ENCODE measurements around the gene PILRB. TPM values are rescaled to one million over a fixed set of nuclear protein-coding genes. Genes with fewer than 3 reads are reported as not detected.
A peak's percentile ranks its signal among the peaks of the same experiment; 100 is the strongest.

The PILRB gene
- total RNA-seq, 1 donor from 2014 or later: 28.6 TPM

DNA sequence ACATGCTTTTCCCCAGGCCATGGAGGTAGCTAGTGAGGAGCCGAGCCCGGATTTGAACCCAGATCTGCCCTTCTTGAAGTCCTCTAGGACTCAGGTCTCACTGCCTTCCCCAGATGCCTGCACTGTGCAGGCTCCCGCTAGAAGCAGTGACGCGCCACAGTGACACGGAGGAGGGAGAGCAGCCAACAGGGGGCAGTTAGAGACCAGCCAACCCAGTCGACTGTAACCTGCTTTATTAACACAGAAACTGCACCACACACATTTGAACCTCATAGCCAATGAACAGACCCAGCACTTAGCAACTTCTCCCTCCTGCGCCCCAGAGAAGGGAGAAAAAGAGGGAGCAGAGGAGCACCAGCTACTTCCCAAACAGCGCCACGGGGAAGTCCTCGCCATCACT, 42.7 kb downstream of the PILRB start:
- ATAC-seq (no peak), DNase-seq (ENCODE audit: low spot score) (no peak)

DNA sequence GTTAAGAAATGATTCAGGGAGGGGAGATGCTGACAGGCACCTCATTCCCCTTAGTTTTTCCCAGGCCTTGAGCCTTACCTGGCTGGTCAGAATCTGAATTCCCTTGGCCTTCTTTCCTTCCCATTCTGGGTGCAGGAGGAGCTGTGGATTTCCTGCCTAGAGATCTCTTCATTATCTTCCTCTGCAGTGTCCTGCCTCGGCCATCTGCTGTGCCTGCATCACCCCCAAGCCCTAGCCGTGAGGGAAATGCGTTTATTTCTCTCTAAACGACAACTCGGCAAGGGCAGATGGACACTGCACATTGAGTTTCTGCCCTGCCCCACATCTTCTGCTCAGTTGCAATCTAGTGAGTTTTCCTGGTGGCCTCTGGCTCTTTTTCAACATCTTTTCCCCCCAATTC, 43.9 kb downstream of the PILRB start:
- ATAC-seq (no peak), DNase-seq (ENCODE audit: low spot score) (no peak)

DNA sequence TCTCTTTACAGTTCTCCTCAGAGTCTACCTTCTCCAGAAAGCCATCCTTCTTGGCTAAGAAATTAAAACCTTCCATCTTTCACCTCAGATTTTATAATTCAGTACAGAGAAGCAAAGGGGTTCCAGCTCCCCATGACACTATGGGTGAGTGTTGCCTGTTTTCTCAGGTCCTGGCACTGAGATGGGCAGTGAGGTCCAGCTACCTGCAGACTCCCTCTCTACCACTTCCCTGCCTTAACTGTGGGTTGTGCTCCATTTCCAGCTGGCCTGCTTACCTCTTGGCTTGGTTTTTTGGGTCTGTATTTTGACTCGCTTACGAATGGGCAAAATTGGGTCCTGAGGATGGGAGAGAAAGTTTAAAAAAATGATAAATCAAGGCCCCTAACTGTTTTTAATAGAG, 44.3 kb downstream of the PILRB start:
- ATAC-seq: no peak
- no peak for DNase-seq (ENCODE audit: low spot score)

DNA sequence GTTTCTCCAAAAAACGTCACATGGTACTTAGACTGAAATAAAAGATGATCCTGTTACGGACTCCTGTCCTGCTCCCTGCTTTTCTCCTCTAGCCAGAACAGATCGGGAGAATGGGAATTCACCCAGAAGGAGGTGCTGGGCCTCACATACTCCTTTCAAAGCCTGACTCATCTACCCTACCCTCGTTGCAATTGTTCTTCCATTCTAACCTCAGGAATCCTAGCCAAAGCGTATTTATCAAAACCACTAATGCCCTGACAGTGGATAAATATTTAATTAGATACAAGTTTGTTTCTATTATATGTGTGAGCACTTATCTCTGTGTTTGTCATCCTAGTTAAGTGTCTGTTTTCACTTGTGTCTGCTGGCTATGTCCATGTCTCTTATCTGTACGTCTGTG, 48.9 kb downstream of the PILRB start:
- ATAC-seq: no peak
- DNase-seq (ENCODE audit: low spot score): no peak

- DNase-seq (ENCODE audit: low spot score): no peak
These were observed 49.6 kb downstream of the PILRB start for GRCh38 chr7:100407285-100408180.

GRCh38 chr7:100411101-100411500, 53.2 kb downstream of the PILRB start:
- DNase-seq (ENCODE audit: low spot score) (no peak), ATAC-seq (no peak)

More at GRCh38 chr7:100407285-100408180, 49.6 kb downstream of the PILRB start:
- peak; percentile 92 for ATAC-seq

DNA sequence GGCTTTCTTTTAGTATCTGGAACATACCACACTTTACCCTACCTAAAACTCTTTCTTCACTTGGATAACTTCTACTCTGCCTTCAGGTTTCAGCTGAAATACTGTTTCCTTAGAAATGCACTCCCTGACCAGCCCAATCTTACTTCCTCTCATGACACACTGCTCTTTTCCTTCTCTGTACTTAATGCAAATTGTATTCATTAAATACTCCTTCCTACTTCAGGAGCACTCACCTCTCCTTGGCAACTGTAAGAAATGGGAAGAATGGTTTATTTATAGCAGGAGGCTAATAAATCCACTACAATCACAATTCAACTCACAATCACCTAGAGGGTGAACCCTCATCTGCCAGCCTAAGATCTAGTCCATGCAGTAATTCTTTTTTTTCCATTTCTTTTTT, 55.4 kb downstream of the PILRB start:
- DNase-seq (ENCODE audit: low spot score) (no peak), ATAC-seq (no peak)

DNA sequence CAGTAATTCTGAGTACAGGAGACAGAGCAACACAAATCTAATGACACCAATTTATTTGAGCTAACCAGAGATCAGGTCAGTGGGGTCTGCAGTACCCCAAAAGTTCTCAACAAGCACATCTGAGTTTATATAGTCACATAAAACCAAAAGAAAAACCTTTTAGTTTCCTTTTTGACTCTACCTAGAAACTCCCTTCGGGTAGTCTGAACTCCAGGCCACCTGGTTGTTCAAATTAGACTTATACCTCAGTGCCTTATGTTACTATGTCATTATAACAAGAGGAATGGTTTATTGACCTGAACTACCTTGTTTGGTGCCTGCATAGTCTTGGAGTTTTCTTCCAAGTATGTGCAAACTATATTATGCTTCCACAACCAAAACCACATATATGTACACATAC, 56.0 kb downstream of the PILRB start:
- ATAC-seq: no peak
- no peak for DNase-seq (ENCODE audit: low spot score)

- DNase-seq (ENCODE audit: low spot score) (no peak), ATAC-seq (no peak)
These were observed 57.5 kb downstream of the PILRB start for GRCh38 chr7:100415448-100415847.

Other genes with a start within 250 kb of the PILRB start
- gene TAF6, start 238.8 kb upstream of the PILRB start, total RNA-seq: 14.9 TPM
- 2.4 TPM for gene CNPY4, start 238.5 kb upstream of the PILRB start, total RNA-seq
- 0.78 TPM for gene MBLAC1, start 231.2 kb upstream of the PILRB start, total RNA-seq
- gene LAMTOR4, start 209.2 kb upstream of the PILRB start, total RNA-seq: 40.9 TPM
- gene TRAPPC14, start 199.4 kb upstream of the PILRB start, total RNA-seq: 7.9 TPM
- 0.35 TPM for gene GAL3ST4, start 189.5 kb upstream of the PILRB start, total RNA-seq
- 0.18 TPM for gene GPC2, start 180.7 kb upstream of the PILRB start, total RNA-seq
- gene STAG3, start 180.2 kb upstream of the PILRB start, total RNA-seq: 3.1 TPM
- gene PVRIG, start 138.2 kb upstream of the PILRB start, total RNA-seq: 0.50 TPM
- gene SPDYE3, start 50.4 kb upstream of the PILRB start, total RNA-seq: not detected
- 1.4 TPM for gene PILRA, start 15.4 kb downstream of the PILRB start, total RNA-seq
- 4.4 TPM for gene ZCWPW1, start 70.6 kb downstream of the PILRB start, total RNA-seq
- 23.1 TPM for gene MEPCE, start 71.7 kb downstream of the PILRB start, total RNA-seq
- 13.8 TPM for gene PPP1R35, start 78.4 kb downstream of the PILRB start, total RNA-seq
- gene SPACDR, start 106.1 kb downstream of the PILRB start, total RNA-seq: not detected
- 16.9 TPM for gene TSC22D4, start 121.1 kb downstream of the PILRB start, total RNA-seq
- gene NYAP1, start 125.8 kb downstream of the PILRB start, total RNA-seq: 0.38 TPM
- 87.8 TPM for gene AGFG2, start 181.1 kb downstream of the PILRB start, total RNA-seq
- gene SAP25, start 215.8 kb downstream of the PILRB start, total RNA-seq: 0.86 TPM
- gene LRCH4, start 228.0 kb downstream of the PILRB start, total RNA-seq: 31.6 TPM
- gene FBXO24, start 228.2 kb downstream of the PILRB start, total RNA-seq: 1.0 TPM
- gene PCOLCE, start 244.2 kb downstream of the PILRB start, total RNA-seq: 71.8 TPM